ENCODE measurements around the gene ZNHIT1. TPM values are rescaled to one million over a fixed set of nuclear protein-coding genes. Genes with fewer than 3 reads are reported as not detected.

Gene ZNHIT1
- total RNA-seq, 1 donor from 2014 or later: 55.4 TPM

DNA sequence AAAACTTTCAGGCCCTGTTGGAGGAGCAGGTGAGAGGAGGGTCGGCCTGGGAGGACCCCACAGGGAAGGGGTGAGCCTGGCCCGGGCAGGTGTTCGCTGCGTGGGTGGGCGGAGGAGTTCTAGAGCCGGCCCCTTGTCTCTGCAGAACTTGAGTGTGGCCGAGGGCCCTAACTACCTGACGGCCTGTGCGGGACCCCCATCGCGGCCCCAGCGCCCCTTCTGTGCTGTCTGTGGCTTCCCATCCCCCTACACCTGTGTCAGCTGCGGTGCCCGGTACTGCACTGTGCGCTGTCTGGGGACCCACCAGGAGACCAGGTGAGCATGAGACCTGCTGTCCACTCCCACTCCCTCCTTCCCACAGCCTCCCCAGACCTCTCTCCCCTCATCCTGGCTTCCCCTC is 5.6 kb downstream of the ZNHIT1 start:
- Histone ChIP-seq H3K4me3 (no peak overlapping the region), H3K27me3 (ENCODE audit: low read depth) (no peaks in the 10 kb centered on the region), H3K4me1 (peaks cover 19% of the 10 kb centered on the region), H3K27ac (no peak overlapping the region), H3K36me3 (peaks cover 71% of the 10 kb centered on the region), H3K9me3 (no peaks in the 10 kb centered on the region)
- intact Hi-C loops (cut with DNase I): no loop called here
- no peak for TF ChIP-seq CTCF (IDR thresholded peaks at IDR 0.05)
- DNase-seq: no peak
- ATAC-seq: no peak

- TF ChIP-seq CTCF (IDR thresholded peaks at IDR 0.05): no peak
- H3K4me1 ChIP-seq: no peaks in the 10 kb centered on the region
- H3K9me3 ChIP-seq: no peaks in the 10 kb centered on the region
- ATAC-seq (no peak), DNase-seq (no peak)
- peaks cover 81% of the 10 kb centered on the region for H3K36me3 ChIP-seq
- H3K27ac ChIP-seq: no peak overlapping the region
- intact Hi-C loops (cut with DNase I): no loop called here
- H3K27me3 ChIP-seq (ENCODE audit: low read depth): no peaks in the 10 kb centered on the region
- no peak overlapping the region for H3K4me3 ChIP-seq
Observed at GRCh38 chr7:101225650-101226049, 7.7 kb downstream of the ZNHIT1 start.

DNA sequence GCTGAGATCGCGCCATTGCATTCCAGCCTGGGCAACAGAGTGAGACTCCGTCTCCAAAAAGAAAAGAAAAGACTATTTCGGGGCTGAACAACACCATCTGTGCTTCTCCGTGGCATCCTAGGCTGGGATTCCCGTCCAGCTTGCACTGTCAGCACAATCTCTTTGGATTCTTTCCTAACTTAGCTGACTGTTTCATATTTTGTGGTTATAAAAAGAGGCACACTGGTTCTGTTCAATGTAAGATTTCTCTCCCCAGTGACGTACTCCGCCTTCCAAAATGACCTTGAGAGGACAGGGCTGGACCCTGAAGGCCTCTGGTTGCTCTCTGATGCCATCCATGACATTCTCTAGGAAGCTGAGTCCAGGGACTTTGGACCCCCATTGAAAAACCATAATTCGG is 8.8 kb downstream of the ZNHIT1 start:
- intact Hi-C loops (cut with DNase I): no loop called here
- Histone ChIP-seq H3K27ac (peak overlapping the region; percentile 31), H3K9me3 (no peaks in the 10 kb centered on the region), H3K27me3 (ENCODE audit: low read depth) (no peaks in the 10 kb centered on the region), H3K36me3 (peaks cover 73% of the 10 kb centered on the region), H3K4me3 (no peak overlapping the region), H3K4me1 (peaks cover 4% of the 10 kb centered on the region)
- no peak for DNase-seq
- no peak for TF ChIP-seq CTCF (IDR thresholded peaks at IDR 0.05)
- no peak for ATAC-seq

GRCh38 chr7:101231644-101232043 is 13.7 kb downstream of the ZNHIT1 start:
- no peaks in the 10 kb centered on the region for H3K27me3 ChIP-seq (ENCODE audit: low read depth)
- H3K4me3 ChIP-seq: peak overlapping the region; percentile 55
- H3K4me1 ChIP-seq: peaks cover 15% of the 10 kb centered on the region
- H3K36me3 ChIP-seq: peaks cover 32% of the 10 kb centered on the region
- no peaks in the 10 kb centered on the region for H3K9me3 ChIP-seq
- H3K27ac ChIP-seq: peak overlapping the region; percentile 63
- ATAC-seq (peak in 1 of 2 donors; percentile 2), DNase-seq (no peak)
- intact Hi-C loops (cut with DNase I): no loop called here
- no peak for TF ChIP-seq CTCF (IDR thresholded peaks at IDR 0.05)

DNA sequence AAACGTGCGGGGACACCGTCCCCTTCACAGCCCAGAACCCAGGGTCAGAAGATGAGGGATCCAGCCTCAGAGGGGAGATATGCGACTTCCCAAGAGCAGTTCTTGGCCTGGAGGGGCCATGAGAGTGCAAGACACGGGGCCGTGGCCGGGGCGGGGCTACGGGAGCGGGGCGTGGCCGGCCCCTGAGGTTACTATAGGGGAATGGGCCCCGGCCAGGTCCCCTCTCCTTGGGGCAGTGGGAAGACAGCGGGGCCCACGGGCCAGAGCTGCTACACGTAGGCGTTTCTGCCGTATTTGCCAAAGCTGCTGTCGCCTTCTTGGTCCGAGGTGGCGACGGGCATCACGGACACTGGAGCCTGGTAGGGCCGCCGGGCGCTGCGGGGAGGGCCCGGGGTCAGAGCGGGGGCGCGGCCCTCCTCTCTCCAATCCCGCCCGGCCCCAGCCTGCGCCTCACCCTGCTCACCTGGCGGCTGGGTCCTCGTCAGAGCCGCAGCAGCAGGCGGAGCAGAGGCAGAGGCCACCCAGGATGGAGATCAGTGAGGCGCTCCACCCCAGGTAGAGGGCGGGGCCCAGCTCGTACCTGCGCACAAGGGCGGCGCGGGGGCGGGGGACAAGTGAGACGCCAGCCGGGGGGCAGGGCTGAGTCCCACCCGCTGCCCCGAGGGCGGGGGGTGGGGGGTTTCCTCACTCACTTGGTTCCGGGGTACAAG is 14.3 kb downstream of the ZNHIT1 start:
- intact Hi-C loops (cut with DNase I): no loop called here
- Histone ChIP-seq H3K27ac (peak overlapping the region; percentile 63), H3K9me3 (no peaks in the 10 kb centered on the region), H3K4me3 (peak overlapping the region; percentile 55), H3K27me3 (ENCODE audit: low read depth) (no peaks in the 10 kb centered on the region), H3K4me1 (peaks cover 18% of the 10 kb centered on the region), H3K36me3 (peaks cover 32% of the 10 kb centered on the region)
- DNase-seq (peak; percentile 71), ATAC-seq (peak; percentile 86 to 93)
- TF ChIP-seq CTCF (IDR thresholded peaks at IDR 0.05): no peak

All from lower lobe of right lung (tissue), 2 donors.